Trophoblast cell (in vitro differentiated cells and primary cell): ENCODE measurements around the gene LUC7L2.
"Not testable (repeated sequence)": the region's sequence is repeated elsewhere in the genome, so short reads cannot be mapped to it uniquely, and the experiment has no call there.

Experiments used
- DNase-seq, 2 donors: peaks; one replicate each; pipeline ENCODE4 v3.0.0-alpha.2; 2016
- H2AFZ ChIP-seq: 2 replicates; pipeline ENCODE4 v1.6.1; 2013; ENCODE audit warnings: low read length, moderate library complexity, mild to moderate bottlenecking; ENCODE audit not compliant: insufficient read depth, poor library complexity
- H2AK5ac ChIP-seq: 2 replicates; pipeline ENCODE4 v1.6.1; 2013; ENCODE audit warnings: mild to moderate bottlenecking, low read length
- H2BK120ac ChIP-seq: 2 replicates; pipeline ENCODE4 v1.6.1; 2013; ENCODE audit warnings: low read length, mild to moderate bottlenecking, moderate library complexity; ENCODE audit not compliant: insufficient read depth, poor library complexity
- H2BK12ac ChIP-seq: 2 replicates; pipeline ENCODE4 v1.6.1; 2013; ENCODE audit warnings: mild to moderate bottlenecking, low read length, moderate library complexity
- H2BK5ac ChIP-seq: 2 replicates; pipeline ENCODE4 v1.6.1; 2013; ENCODE audit warnings: low read length, low read depth, moderate library complexity, mild to moderate bottlenecking; ENCODE audit not compliant: poor library complexity
- H3K14ac ChIP-seq: 2 replicates; pipeline ENCODE4 v1.6.1; 2013; ENCODE audit warnings: mild to moderate bottlenecking, low read length
- H3K18ac ChIP-seq: 2 replicates; pipeline ENCODE4 v1.6.1; 2013; ENCODE audit warnings: mild to moderate bottlenecking, low read length
- H3K23ac ChIP-seq: 2 replicates; pipeline ENCODE4 v1.6.1; 2013; ENCODE audit warnings: low read length
- H3K27ac ChIP-seq: 2 replicates; pipeline ENCODE4 v1.5.1; 2013; ENCODE audit warnings: low read depth, mild to moderate bottlenecking, inconsistent platforms, low read length, moderate library complexity
- H3K27me3 ChIP-seq: 2 replicates; pipeline ENCODE4 v1.6.1; 2013; ENCODE audit warnings: inconsistent platforms, mild to moderate bottlenecking, low read length, moderate library complexity; ENCODE audit not compliant: insufficient read depth
- H3K36me3 ChIP-seq, 2 experiments: 1 replicate in 1 of 2; 2 replicates in 1 of 2; pipeline ENCODE4 v1.6.1; 2013; ENCODE audit warnings: low read length in 2 of 2, mild to moderate bottlenecking in 2 of 2, moderate library complexity in 1 of 2; ENCODE audit not compliant: insufficient read depth in 2 of 2, control insufficient read depth in 1 of 2
- H3K4ac ChIP-seq: 2 replicates; pipeline ENCODE4 v1.6.1; 2013; ENCODE audit warnings: low read depth, mild to moderate bottlenecking, low read length, moderate library complexity
- H3K4me1 ChIP-seq, 2 experiments: 1 replicate in 1 of 2; 2 replicates in 1 of 2; pipeline ENCODE4 v1.6.1; 2013; ENCODE audit warnings: low read length in 2 of 2, mild to moderate bottlenecking in 2 of 2, moderate library complexity in 1 of 2; ENCODE audit not compliant: insufficient read depth in 2 of 2, control insufficient read depth in 1 of 2
- H3K4me2 ChIP-seq: 2 replicates; pipeline ENCODE4 v1.6.1; 2013; ENCODE audit warnings: inconsistent platforms, mild to moderate bottlenecking, low read length, moderate library complexity
- H3K4me3 ChIP-seq: 2 replicates; pipeline ENCODE4 v1.5.1; 2013; ENCODE audit warnings: mild to moderate bottlenecking, low read depth, low read length, inconsistent platforms
- H3K79me1 ChIP-seq: one replicate; pipeline ENCODE4 v1.6.1; 2013; ENCODE audit warnings: low read length
- H3K79me2 ChIP-seq: 2 replicates; pipeline ENCODE4 v1.6.1; 2013; ENCODE audit warnings: low read length, mild to moderate bottlenecking; ENCODE audit not compliant: control insufficient read depth, insufficient read depth, poor library complexity
- H3K9ac ChIP-seq: 2 replicates; pipeline ENCODE4 v1.6.1; 2013; ENCODE audit warnings: mild to moderate bottlenecking, low read length
- H3K9me3 ChIP-seq: 2 replicates; pipeline ENCODE4 v1.6.1; 2013; ENCODE audit warnings: low read depth, mild to moderate bottlenecking, control low read depth, inconsistent platforms, low read length; ENCODE audit not compliant: insufficient read depth
- H4K12ac ChIP-seq: 2 replicates; pipeline ENCODE4 v1.6.1; 2013; ENCODE audit warnings: low read depth, mild to moderate bottlenecking, low read length, moderate library complexity
- H4K8ac ChIP-seq: 2 replicates; pipeline ENCODE4 v1.6.1; 2013; ENCODE audit warnings: low read depth, mild to moderate bottlenecking, low read length, moderate library complexity
- H4K91ac ChIP-seq: one replicate; pipeline ENCODE4 v1.6.1; 2013; ENCODE audit warnings: low read depth, mild to moderate bottlenecking, low read length, moderate library complexity
- WGBS: extraction: QIAGEN DNeasy Blood & Tissue Kit; methylation state at CpG from one replicate; pipeline ENCODE4 v1.1.7; 2013; ENCODE audit warnings: missing lambda C conversion rate; ENCODE audit not compliant: insufficient read length, insufficient coverage; ENCODE audit errors: extremely low coverage; 5-methylcytosine and 5-hydroxymethylcytosine counted together

The LUC7L2 gene

DNA sequence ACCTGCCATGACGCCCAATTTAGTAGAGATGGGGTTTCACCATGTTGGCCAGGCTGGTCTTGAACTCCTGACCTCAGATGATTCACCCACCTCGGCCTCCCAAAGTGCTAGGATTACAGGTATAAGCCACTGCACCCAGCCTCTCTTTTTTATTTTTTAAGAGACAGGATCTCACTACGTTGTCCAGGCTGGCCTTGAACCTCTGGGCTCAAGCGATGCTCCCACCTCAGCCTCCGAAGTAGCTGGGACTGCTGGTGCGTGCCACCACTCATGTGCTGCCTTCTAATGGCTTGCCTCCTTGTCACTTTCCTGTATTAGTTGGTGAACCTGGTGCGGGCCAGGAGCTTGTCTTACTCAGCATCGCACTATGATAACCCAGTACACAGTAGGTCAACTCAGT lies 96.8 kb downstream of the LUC7L2 start:
- no CpG with 5 or more reads among the region's 8 CpGs for WGBS
- Histone ChIP-seq H3K79me1 (peaks cover 4% of the 10 kb centered on the region), H3K36me3 (no peaks in the 10 kb centered on the region), H4K8ac (no peak overlapping the region), H3K18ac (no peak overlapping the region), H3K23ac (no peak overlapping the region), H2BK120ac (no peak overlapping the region), H3K14ac (no peak overlapping the region), H3K9me3 (no peaks in the 10 kb centered on the region), H2BK5ac (no peak overlapping the region), H4K12ac (no peak overlapping the region), H2AFZ (no peak overlapping the region), H3K4me3 (no peak overlapping the region), H3K4ac (no peak overlapping the region), H2AK5ac (no peak overlapping the region), H4K91ac (no peak overlapping the region), H2BK12ac (no peak overlapping the region), H3K4me2 (no peak overlapping the region), H3K4me1 (peaks cover 0 to 6% of the 10 kb centered on the region in 2 experiments), H3K79me2 (no peaks in the 10 kb centered on the region), H3K27ac (no peak overlapping the region), H3K9ac (no peak overlapping the region), H3K27me3 (no peaks in the 10 kb centered on the region)
- DNase-seq, result no peak

DNA sequence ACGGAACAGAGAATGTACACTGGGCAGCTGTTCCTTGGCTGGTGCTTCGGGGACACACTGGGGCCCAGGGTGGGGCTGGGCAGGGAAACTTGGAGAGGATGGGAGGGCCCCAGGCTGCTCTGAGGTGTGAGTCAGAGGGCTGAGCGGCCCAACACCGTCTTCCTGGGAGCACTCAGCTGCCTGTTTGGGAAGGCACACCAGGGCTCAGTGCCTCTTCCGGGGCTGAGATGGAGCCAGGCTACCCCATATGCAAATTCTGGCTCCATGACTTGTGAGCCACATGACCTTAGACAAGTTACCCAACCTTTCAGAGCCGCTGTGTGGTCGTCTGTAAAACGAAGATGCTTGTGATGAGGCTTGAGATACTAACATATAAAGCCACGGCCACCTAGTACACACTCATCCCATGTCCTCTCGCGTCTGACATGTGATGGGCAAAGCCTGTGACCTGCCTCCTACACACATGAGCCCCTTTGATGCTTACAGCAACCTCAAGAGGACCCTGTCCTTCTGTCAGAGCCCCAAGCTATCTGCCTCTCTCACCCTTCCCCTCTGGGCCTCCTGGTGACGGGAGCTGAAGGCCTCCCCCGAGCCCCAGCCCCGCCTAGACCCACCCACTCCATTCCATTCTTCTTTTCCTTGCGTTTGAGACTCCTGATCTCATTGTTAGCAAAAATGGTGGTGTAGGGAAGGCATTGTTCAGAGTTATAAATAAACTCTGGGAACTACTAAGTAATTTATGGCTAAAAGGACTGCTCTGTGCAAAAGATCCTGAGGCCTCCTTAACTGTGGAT lies 97.7 kb downstream of the LUC7L2 start:
- Histone ChIP-seq H4K12ac (no peak overlapping the region), H2AK5ac (no peak overlapping the region)

DNA sequence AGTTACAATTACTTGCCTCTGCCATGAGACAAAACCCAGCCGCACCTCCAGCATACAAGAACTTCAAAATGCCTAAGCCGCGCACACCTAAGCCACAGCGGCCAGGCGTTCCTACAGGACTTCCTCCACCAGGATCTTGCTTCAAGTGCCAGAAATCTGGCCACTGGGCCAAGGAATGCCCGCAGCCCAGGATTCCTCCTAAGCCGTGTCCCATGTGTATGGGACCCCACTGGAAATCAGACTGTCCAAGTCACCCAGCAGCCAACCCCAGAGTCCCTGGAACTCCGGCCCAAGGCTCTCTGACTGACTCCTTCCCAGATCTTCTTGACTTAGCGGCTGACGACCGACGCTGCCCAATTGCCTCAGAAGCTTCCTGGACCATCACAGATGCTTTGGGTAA lies 103.7 kb downstream of the LUC7L2 start:
- H3K36me3 ChIP-seq, H4K12ac ChIP-seq, H3K4me2 ChIP-seq, H2BK5ac ChIP-seq, H3K27me3 ChIP-seq, H4K91ac ChIP-seq, H4K8ac ChIP-seq, H2BK120ac ChIP-seq, H3K9me3 ChIP-seq, H3K79me1 ChIP-seq, H3K14ac ChIP-seq, H2AK5ac ChIP-seq, H3K9ac ChIP-seq, DNase-seq, H3K4me1 ChIP-seq, H3K27ac ChIP-seq, H2AFZ ChIP-seq, H3K79me2 ChIP-seq, H3K4me3 ChIP-seq, H3K4ac ChIP-seq, H3K23ac ChIP-seq, H3K18ac ChIP-seq, H2BK12ac ChIP-seq: not testable (repeated sequence)
- WGBS, result no CpG with 5 or more reads among the region's 12 CpGs

More for the DNA sequence above, 97.7 kb downstream of the LUC7L2 start:
- Histone ChIP-seq H3K9me3 (no peaks in the 10 kb centered on the region), H3K4me1 (peaks cover 0 to 6% of the 10 kb centered on the region in 2 experiments), H2AFZ (no peak overlapping the region), H4K91ac (no peak overlapping the region), H3K36me3 (no peaks in the 10 kb centered on the region), H3K27ac (no peak overlapping the region), H3K4ac (no peak overlapping the region), H3K14ac (no peak overlapping the region), H4K8ac (no peak overlapping the region), H3K18ac (no peak overlapping the region), H2BK12ac (no peak overlapping the region), H3K27me3 (no peaks in the 10 kb centered on the region), H3K79me2 (no peaks in the 10 kb centered on the region), H2BK5ac (no peak overlapping the region), H3K4me2 (no peak overlapping the region), H3K4me3 (no peak overlapping the region), H3K23ac (no peak overlapping the region), H3K9ac (no peak overlapping the region), H3K79me1 (peaks cover 4% of the 10 kb centered on the region), H2BK120ac (no peak overlapping the region)
- peak in 1 of 2 donors; percentile 35 for DNase-seq
- WGBS, result no CpG with 5 or more reads among the region's 15 CpGs

DNA sequence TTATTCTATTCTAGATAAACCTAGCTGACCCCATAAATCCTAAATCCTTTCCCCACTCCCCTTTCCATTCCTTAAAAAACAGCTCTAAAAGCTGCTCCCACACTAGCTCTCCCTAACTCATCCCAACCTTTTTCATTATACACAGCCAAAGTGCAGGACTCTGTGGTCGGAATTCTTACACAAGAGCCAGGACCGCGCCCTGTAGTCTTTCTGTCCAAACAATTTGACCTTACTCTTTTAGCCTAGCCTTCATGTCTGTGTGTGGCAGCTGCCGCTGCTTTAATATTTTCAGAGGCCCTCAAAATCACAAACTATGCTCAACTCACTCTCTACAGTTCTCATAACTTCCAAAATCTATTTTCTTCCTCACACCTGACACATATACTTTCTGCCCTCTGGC lies 104.8 kb downstream of the LUC7L2 start:
- H3K36me3 ChIP-seq, H2AFZ ChIP-seq, H3K14ac ChIP-seq, H3K4me3 ChIP-seq, H3K79me1 ChIP-seq, H3K9me3 ChIP-seq, H4K91ac ChIP-seq, H3K18ac ChIP-seq, H3K4ac ChIP-seq, H3K4me2 ChIP-seq, DNase-seq, H2BK5ac ChIP-seq, H4K8ac ChIP-seq, H3K23ac ChIP-seq, H2AK5ac ChIP-seq, H3K4me1 ChIP-seq, H3K27ac ChIP-seq, H4K12ac ChIP-seq, H3K27me3 ChIP-seq, H2BK120ac ChIP-seq, H3K79me2 ChIP-seq, H3K9ac ChIP-seq, H2BK12ac ChIP-seq: not testable (repeated sequence)
- no CpG with 5 or more reads among the region's 4 CpGs for WGBS
